Adrenal gland (tissue), 12 donors: ENCODE data around the gene PTK6. TPM values are rescaled to one million over a fixed set of nuclear protein-coding genes. Genes with fewer than 3 reads are reported as not detected.
A peak's percentile ranks its signal among the peaks of the same experiment; 100 is the strongest.

Source experiments
- DNase-seq, 7 donors: peaks; one replicate each; pipeline ENCODE4 v3.0.0-alpha.2; 2019 to 2020
- H3K27ac ChIP-seq, 5 donors: fragments of 200-600 bp; sonication (generic) in 4 of 5; 1 replicate in 3 of 5; 2 replicates in 2 of 5; pipeline versions ENCODE4 v1.5.1 to v1.8.0; 2016 to 2020; ENCODE audit warnings: mild to moderate bottlenecking in 1 of 5
- H3K27me3 ChIP-seq: fragments of 200-600 bp; 2 replicates; pipeline ENCODE4 v1.8.0; 2021
- H3K36me3 ChIP-seq, 2 donors: fragments of 200-600 bp; replicated peaks in 1 of 2; 1 replicate in 1 of 2; 2 replicates in 1 of 2; pipeline versions ENCODE4 v1.5.1 to v1.8.0; 2018 to 2022
- H3K4me1 ChIP-seq, 2 donors: fragments of 200-600 bp; replicated peaks in 1 of 2; 1 replicate in 1 of 2; 2 replicates in 1 of 2; pipeline versions ENCODE4 v1.5.1 to v1.8.0; 2018 to 2021
- H3K4me3 ChIP-seq, 4 donors: fragments of 200-600 bp; sonication (generic) in 3 of 4; one replicate each; pipeline ENCODE4 v1.5.1; 2016 to 2018
- H3K9me3 ChIP-seq, 3 donors: fragments of 200-600 bp; sonication (generic) in 1 of 3; replicated peaks in 1 of 3; 1 replicate in 2 of 3; 2 replicates in 1 of 3; pipeline versions ENCODE4 v1.5.1 to v1.8.0; 2016 to 2021
- CTCF ChIP-seq, 6 experiments: fragments of 450-650 bp in 4 of 6; fragments of 200-600 bp in 2 of 6; sonication (generic) in 1 of 6; IDR thresholded peaks; 1 replicate in 5 of 6; 2 replicates in 1 of 6; pipeline versions ENCODE4 v1.5.1 to v1.8.0; 2016 to 2021; ENCODE audit warnings: antibody characterized with exemption in 6 of 6, mild to moderate bottlenecking in 2 of 6, moderate library complexity in 1 of 6
- POLR2A ChIP-seq, 2 donors: fragments of 450-650 bp; IDR thresholded peaks; one replicate each; pipeline ENCODE4 v1.6.1; 2017; ENCODE audit warnings: antibody characterized with exemption in 2 of 2, mild to moderate bottlenecking in 2 of 2, moderate library complexity in 1 of 2
- WGBS, 4 donors: extraction: QIAGEN DNeasy Blood & Tissue Kit in 2 of 4; methylation state at CpG; one replicate each; pipeline versions ENCODE4 v1.1.5 to v1.1.7; 2013 to 2017; 5-methylcytosine and 5-hydroxymethylcytosine counted together
- intact Hi-C, 2 donors: fragments of 100-400 bp; cut with DNase I; formaldehyde crosslinking; loops; one replicate each; pipeline versions ENCODE4 v1.14.1 to v1.15.0; 2022 to 2023
- polyA plus RNA-seq, 3 donors: library from polyadenylated mRNA; stranded (reverse); fragments of 200-250 nt in 2 of 3; fragments of 350-450 nt in 1 of 3; fragmentation: Illumina TruSeq in 1 of 3; extraction: RNeasy Lipid Tissue Mini Kit (QIAGEN cat#74804) in 1 of 3; gene quantifications; one replicate each; pipeline ENCODE4 v1.2.3, GENCODE V29; 2013 to 2014
- total RNA-seq, 9 donors: library from RNA; depleted of rRNA in 4 of 9; stranded (reverse); fragments of >200 nt in 4 of 9; fragments of 120-200 nt in 1 of 9; fragmentation: NEBNext Ultra II Directional in 1 of 9; extraction: Animal tissue kit (Norgen Biotek cat#: 25700) in 1 of 9; gene quantifications; one replicate each; pipeline versions ENCODE4 v1.1.0 to v1.2.4, GENCODE V29; 2013 to 2023
- donor health status: healthy with polysubstance abuse.
- donor health status: Bipolar disorder and iron deficiency.
- donor health status: DM: yes; HTN: yes; CAD: no.
- donor health status: DM: no; HTN: no; CAD: no.
- donor health status: DM: no; HTN: no; CAD: no.
- donor health status: DM: yes; HTN: yes; CAD: no.

The PTK6 gene
- total and polyA plus RNA-seq, 12 donors = 0.19 to 0.72 (median 0.36) TPM; not detected in 5

- TF ChIP-seq POLR2A (IDR thresholded peaks at IDR 0.05) (no peak), CTCF (IDR thresholded peaks at IDR 0.05) (no peak)
- intact Hi-C loops = no loop called here
- Histone ChIP-seq H3K36me3 (no peaks in the 10 kb centered on the region), H3K4me3 (no peak overlapping the region), H3K27me3 (no peaks in the 10 kb centered on the region), H3K9me3 (no peaks in the 10 kb centered on the region), H3K4me1 (peaks cover 0 to 12% of the 10 kb centered on the region in 2 donors), H3K27ac (no peak overlapping the region)
- WGBS, 4 donors = 13 to 28% (median 24%) methylated on average over 2 of the region's 2 CpGs
- no peak for DNase-seq
Measured at GRCh38 chr20:63525971-63526370, 11.2 kb downstream of the PTK6 start.

- Histone ChIP-seq H3K4me1 (peaks cover 0 to 14% of the 10 kb centered on the region in 2 donors), H3K36me3 (no peaks in the 10 kb centered on the region), H3K4me3 (no peak overlapping the region), H3K9me3 (no peaks in the 10 kb centered on the region), H3K27ac (no peak overlapping the region), H3K27me3 (no peaks in the 10 kb centered on the region)
- no peak for DNase-seq
- intact Hi-C loops = no loop called here
- WGBS, 4 donors = 61 to 81% (median 76%) methylated on average over 3 of the region's 3 CpGs
- TF ChIP-seq CTCF (IDR thresholded peaks at IDR 0.05) = no peak
- no peak for TF ChIP-seq POLR2A (IDR thresholded peaks at IDR 0.05)
Measured at GRCh38 chr20:63525185-63525584, 12.0 kb downstream of the PTK6 start.

- H3K4me1 ChIP-seq = peaks cover 0 to 21% of the 10 kb centered on the region in 2 donors
- no peak overlapping the region for H3K4me3 ChIP-seq
- H3K27ac ChIP-seq = no peak overlapping the region
- intact Hi-C loops = no loop called here
- TF ChIP-seq CTCF (IDR thresholded peaks at IDR 0.05) = no peak
- no peak for TF ChIP-seq POLR2A (IDR thresholded peaks at IDR 0.05)
- H3K36me3 ChIP-seq = no peaks in the 10 kb centered on the region
- no peaks in the 10 kb centered on the region for H3K27me3 ChIP-seq
- peak in 1 of 7 donors; percentile 33 for DNase-seq
- no peaks in the 10 kb centered on the region for H3K9me3 ChIP-seq
- WGBS, 4 donors = 86 to 100% (median 95%) methylated on average over 1 to 11 of the region's 11 CpGs
Measured at GRCh38 chr20:63522981-63523611, 14.1 kb downstream of the PTK6 start.

- no peaks in the 10 kb centered on the region for H3K27me3 ChIP-seq
- peak overlapping the region in 1 of 4 donors; percentile 97 for H3K4me3 ChIP-seq
- TF ChIP-seq POLR2A (IDR thresholded peaks at IDR 0.05) (no peak), CTCF (IDR thresholded peaks at IDR 0.05) (no peak)
- intact Hi-C loops = no loop called here
- no peak overlapping the region for H3K27ac ChIP-seq
- H3K4me1 ChIP-seq = peaks cover 0 to 21% of the 10 kb centered on the region in 2 donors
- no peaks in the 10 kb centered on the region for H3K9me3 ChIP-seq
- WGBS, 4 donors = 64 to 85% (median 78%) methylated on average over 2 to 13 of the region's 13 CpGs
- DNase-seq = peak in 1 of 7 donors; percentile 14
- no peaks in the 10 kb centered on the region for H3K36me3 ChIP-seq
Measured at GRCh38 chr20:63522091-63522868, 14.9 kb downstream of the PTK6 start.
